SU-DHL-6 (cell line): ENCODE data around the gene CEP170B.
"Not testable (repeated sequence)": the region's sequence is repeated elsewhere in the genome, so short reads cannot be mapped to it uniquely, and the experiment has no call there.

ENCODE experiments used
- H2AFZ ChIP-seq: fragments of 200-600 bp; sonication (generic); 2 replicates; pipeline ENCODE4 v1.6.1; 2014; ENCODE audit warnings: low read depth, mild to moderate bottlenecking, moderate library complexity, mixed read lengths, antibody characterized with exemption, low read length; ENCODE audit not compliant: severe bottlenecking
- H3F3A ChIP-seq: fragments of 200-600 bp; shearing (Covaris generic); 2 replicates; pipeline ENCODE4 v1.6.0; 2016; ENCODE audit warnings: antibody characterized with exemption, mild to moderate bottlenecking; ENCODE audit not compliant: insufficient read depth
- H3K27ac ChIP-seq: fragments of 200-600 bp; sonication (generic); 2 replicates; pipeline ENCODE4 v1.5.1; 2016; ENCODE audit warnings: low read depth, mild to moderate bottlenecking, low read length, moderate library complexity, mixed read lengths
- H3K27me3 ChIP-seq: fragments of 200-600 bp; sonication (generic), shearing (Covaris generic); 2 replicates; pipeline ENCODE4 v1.6.0; 2014; ENCODE audit warnings: mild to moderate bottlenecking, low read length
- H3K36me3 ChIP-seq: fragments of 200-600 bp; sonication (generic); 2 replicates; pipeline ENCODE4 v1.6.1; 2014; ENCODE audit warnings: mild to moderate bottlenecking, low read length, mixed read lengths
- H3K4me2 ChIP-seq: fragments of 300-600, 200-600 bp; shearing (Covaris generic), sonication (generic); 2 replicates; pipeline ENCODE4 v1.6.0; 2014; ENCODE audit warnings: low read length, low read depth, mild to moderate bottlenecking; ENCODE audit not compliant: poor library complexity, severe bottlenecking
- H3K4me3 ChIP-seq: fragments of 200-600 bp; sonication (generic); 2 replicates; pipeline ENCODE4 v1.5.1; 2014; ENCODE audit warnings: antibody characterized with exemption, low read length, mild to moderate bottlenecking, mixed read lengths; ENCODE audit not compliant: insufficient read depth, poor library complexity, severe bottlenecking
- H3K79me2 ChIP-seq: fragments of 200-600 bp; sonication (generic); 2 replicates; pipeline ENCODE4 v1.6.1; 2014; ENCODE audit warnings: mild to moderate bottlenecking, low read length, moderate library complexity; ENCODE audit not compliant: insufficient read depth
- H3K9ac ChIP-seq: fragments of 200-600 bp; sonication (generic); 2 replicates; pipeline ENCODE4 v1.7.0; 2014; ENCODE audit warnings: mild to moderate bottlenecking, low read length
- H3K9me2 ChIP-seq: fragments of 200-600 bp; sonication (generic); replicated peaks from 2 replicates; pipeline ENCODE4 v1.6.1; 2014; ENCODE audit warnings: low read length; ENCODE audit not compliant: insufficient read depth
- H3K9me3 ChIP-seq: fragments of 200-600 bp; sonication (generic); 2 replicates; pipeline ENCODE4 v1.6.1; 2014; ENCODE audit warnings: low read length, mixed read lengths; ENCODE audit not compliant: insufficient read depth
- H4K20me1 ChIP-seq: fragments of 200-600 bp; sonication (generic); 2 replicates; pipeline ENCODE4 v1.6.1; 2014; ENCODE audit warnings: low read depth, mild to moderate bottlenecking, antibody characterized with exemption, low read length, moderate library complexity, mixed read lengths
- CTCF ChIP-seq: fragments of 200-600 bp; sonication (generic); IDR thresholded peaks from one replicate; pipeline ENCODE4 v1.5.1; 2017; ENCODE audit warnings: antibody characterized with exemption, mild to moderate bottlenecking, low read length, moderate library complexity; ENCODE audit not compliant: insufficient read depth, poor library complexity, severe bottlenecking
- EZH2phosphoT487 ChIP-seq: fragments of 200-600 bp; sonication (generic), shearing (Covaris generic); conservative IDR thresholded peaks from 2 replicates; pipeline ENCODE4 v1.6.1; 2018; ENCODE audit warnings: mild to moderate bottlenecking, antibody characterized with exemption, low read length, moderate library complexity, mixed read lengths

CEP170B gene

GRCh38 chr14:104855532-104856090, 9.5 kb upstream of the CEP170B start:
- Histone ChIP-seq H3F3A (no peaks in the 10 kb centered on the region), H2AFZ (no peak overlapping the region), H3K4me2 (no peak overlapping the region), H3K4me3 (no peak overlapping the region), H3K9me3 (no peaks in the 10 kb centered on the region), H3K79me2 (no peaks in the 10 kb centered on the region), H3K9me2 (no peaks in the 10 kb centered on the region), H3K27ac (no peak overlapping the region), H3K36me3 (no peaks in the 10 kb centered on the region), H3K9ac (no peak overlapping the region), H3K27me3 (no peaks in the 10 kb centered on the region), H4K20me1 (no peaks in the 10 kb centered on the region)
- no peak for TF ChIP-seq EZH2phosphoT487
- TF ChIP-seq CTCF = no peak

- Histone ChIP-seq H3K4me2 (no peak overlapping the region), H3K9me2 (no peaks in the 10 kb centered on the region), H3K27me3 (no peaks in the 10 kb centered on the region), H3K4me3 (no peak overlapping the region), H3K9me3 (no peaks in the 10 kb centered on the region), H3K36me3 (no peaks in the 10 kb centered on the region), H3K9ac (no peak overlapping the region), H3K27ac (no peak overlapping the region), H3F3A (no peaks in the 10 kb centered on the region), H3K79me2 (no peaks in the 10 kb centered on the region), H4K20me1 (no peaks in the 10 kb centered on the region), H2AFZ (no peak overlapping the region)
- no peak for TF ChIP-seq CTCF
- TF ChIP-seq EZH2phosphoT487 = no peak
Measured at GRCh38 chr14:104856157-104856868, 8.8 kb upstream of the CEP170B start.

GRCh38 chr14:104856869-104857860, 7.9 kb upstream of the CEP170B start:
- no peak overlapping the region for H3K4me2 ChIP-seq
- H3K36me3 ChIP-seq = no peaks in the 10 kb centered on the region
- H3K9me2 ChIP-seq = no peaks in the 10 kb centered on the region
- no peak for TF ChIP-seq EZH2phosphoT487
- TF ChIP-seq CTCF = no peak
- no peaks in the 10 kb centered on the region for H3K9me3 ChIP-seq
- H3K27ac ChIP-seq = no peak overlapping the region
- no peak overlapping the region for H3K4me3 ChIP-seq
- no peaks in the 10 kb centered on the region for H4K20me1 ChIP-seq
- H2AFZ ChIP-seq = no peak overlapping the region
- H3F3A ChIP-seq = no peaks in the 10 kb centered on the region
- no peaks in the 10 kb centered on the region for H3K27me3 ChIP-seq
- no peaks in the 10 kb centered on the region for H3K79me2 ChIP-seq
- no peak overlapping the region for H3K9ac ChIP-seq

- H3K4me2 ChIP-seq, H3K9ac ChIP-seq, H3K27me3 ChIP-seq, H3K79me2 ChIP-seq, H4K20me1 ChIP-seq, H3K27ac ChIP-seq, H3K4me3 ChIP-seq, H3F3A ChIP-seq, H3K36me3 ChIP-seq, H3K9me2 ChIP-seq, H3K9me3 ChIP-seq, H2AFZ ChIP-seq: not testable (repeated sequence)
Measured at GRCh38 chr14:104857931-104858330, 7.1 kb upstream of the CEP170B start.
